DOHH2 (cell line): ENCODE data around the gene RNF26.

Experiments used
- H3F3A ChIP-seq: fragments of 200-600 bp; sonication (generic), shearing (Covaris generic); 2 replicates; pipeline ENCODE4 v1.6.0; 2016; ENCODE audit warnings: antibody characterized with exemption, mild to moderate bottlenecking; ENCODE audit not compliant: control insufficient read depth, insufficient read depth
- H3K27ac ChIP-seq: fragments of 200-600 bp; sonication (generic); 2 replicates; pipeline ENCODE4 v1.5.1; 2014; ENCODE audit warnings: low read depth, mild to moderate bottlenecking, low read length, moderate library complexity
- H3K27me3 ChIP-seq: fragments of 200-600 bp; sonication (generic); 2 replicates; pipeline ENCODE4 v1.6.1; 2014; ENCODE audit warnings: mild to moderate bottlenecking, low read length, mixed read lengths; ENCODE audit not compliant: control insufficient read depth
- H3K36me3 ChIP-seq: fragments of 200-600 bp; sonication (generic); 2 replicates; pipeline ENCODE4 v1.6.1; 2014; ENCODE audit warnings: mild to moderate bottlenecking, low read length, moderate library complexity, mixed read lengths; ENCODE audit not compliant: control insufficient read depth
- H3K4me1 ChIP-seq: fragments of 200-600 bp; sonication (generic); 2 replicates; pipeline ENCODE4 v1.6.1; 2014; ENCODE audit warnings: mild to moderate bottlenecking, low read length, mixed read lengths; ENCODE audit not compliant: control insufficient read depth
- H3K4me2 ChIP-seq: fragments of 200-600 bp; sonication (generic); 2 replicates; pipeline ENCODE4 v1.6.0; 2014; ENCODE audit warnings: mild to moderate bottlenecking, low read length, moderate library complexity
- H3K4me3 ChIP-seq: fragments of 200-600 bp; sonication (generic); 2 replicates; pipeline ENCODE4 v1.5.1; 2014; ENCODE audit warnings: mild to moderate bottlenecking, low read length, mixed read lengths
- H3K79me2 ChIP-seq: fragments of 200-600 bp; sonication (generic); 2 replicates; pipeline ENCODE4 v1.6.1; 2014; ENCODE audit warnings: mild to moderate bottlenecking, low read length, mixed read lengths; ENCODE audit not compliant: control insufficient read depth
- H3K9me2 ChIP-seq: fragments of 200-600 bp; sonication (generic); replicated peaks from 2 replicates; pipeline ENCODE4 v1.6.1; 2014; ENCODE audit warnings: mild to moderate bottlenecking, low read length, mixed read lengths; ENCODE audit not compliant: control insufficient read depth
- H3K9me3 ChIP-seq: fragments of 200-600 bp; sonication (generic); 2 replicates; pipeline ENCODE4 v1.6.1; 2014; ENCODE audit warnings: antibody characterized with exemption, low read length, mixed read lengths; ENCODE audit not compliant: control insufficient read depth, insufficient read depth
- H4K20me1 ChIP-seq: fragments of 200-600 bp; sonication (generic); 2 replicates; pipeline ENCODE4 v1.6.0; 2014; ENCODE audit warnings: low read depth, mild to moderate bottlenecking, antibody characterized with exemption, low read length, moderate library complexity; ENCODE audit not compliant: control insufficient read depth, insufficient read depth
- EZH2phosphoT487 ChIP-seq: fragments of 200-600 bp; sonication (generic); IDR thresholded peaks from 2 replicates; pipeline ENCODE4 v1.6.1; 2017; ENCODE audit warnings: borderline replicate concordance, mild to moderate bottlenecking, antibody characterized with exemption, low read length, moderate library complexity, mixed read lengths
- TF ChIP-seq, protein P1 (sequence below): fragments of 200-600 bp; sonication (generic); IDR thresholded peaks from one replicate; pipeline ENCODE4 v1.5.1; 2014; ENCODE audit warnings: antibody characterized with exemption, mild to moderate bottlenecking, low read depth, low read length; ENCODE audit not compliant: poor library complexity, severe bottlenecking

Gene RNF26

GRCh38 chr11:119343726-119344125 is 9.4 kb downstream of the RNF26 start:
- no peak for TF ChIP-seq EZH2phosphoT487
- TF ChIP-seq, protein P1, sequence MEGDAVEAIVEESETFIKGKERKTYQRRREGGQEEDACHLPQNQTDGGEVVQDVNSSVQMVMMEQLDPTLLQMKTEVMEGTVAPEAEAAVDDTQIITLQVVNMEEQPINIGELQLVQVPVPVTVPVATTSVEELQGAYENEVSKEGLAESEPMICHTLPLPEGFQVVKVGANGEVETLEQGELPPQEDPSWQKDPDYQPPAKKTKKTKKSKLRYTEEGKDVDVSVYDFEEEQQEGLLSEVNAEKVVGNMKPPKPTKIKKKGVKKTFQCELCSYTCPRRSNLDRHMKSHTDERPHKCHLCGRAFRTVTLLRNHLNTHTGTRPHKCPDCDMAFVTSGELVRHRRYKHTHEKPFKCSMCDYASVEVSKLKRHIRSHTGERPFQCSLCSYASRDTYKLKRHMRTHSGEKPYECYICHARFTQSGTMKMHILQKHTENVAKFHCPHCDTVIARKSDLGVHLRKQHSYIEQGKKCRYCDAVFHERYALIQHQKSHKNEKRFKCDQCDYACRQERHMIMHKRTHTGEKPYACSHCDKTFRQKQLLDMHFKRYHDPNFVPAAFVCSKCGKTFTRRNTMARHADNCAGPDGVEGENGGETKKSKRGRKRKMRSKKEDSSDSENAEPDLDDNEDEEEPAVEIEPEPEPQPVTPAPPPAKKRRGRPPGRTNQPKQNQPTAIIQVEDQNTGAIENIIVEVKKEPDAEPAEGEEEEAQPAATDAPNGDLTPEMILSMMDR, result no peak
- H4K20me1 ChIP-seq, result 0 out of 2 replicates have a peak, but pooled peaks cover 6% of the 10 kb centered on the region
- H3K79me2 ChIP-seq, result no peaks in the 10 kb centered on the region
- H3K27ac ChIP-seq, result no peak overlapping the region
- H3K4me2 ChIP-seq, result no peak overlapping the region
- H3K9me3 ChIP-seq, result no peaks in the 10 kb centered on the region
- no peak overlapping the region for H3K4me3 ChIP-seq
- H3F3A ChIP-seq, result no peaks in the 10 kb centered on the region
- H3K36me3 ChIP-seq, result peaks cover 5% of the 10 kb centered on the region; the same call in 1 of the 2 replicates
- H3K4me1 ChIP-seq, result peaks cover 11% of the 10 kb centered on the region
- peaks cover 42% of the 10 kb centered on the region for H3K27me3 ChIP-seq
- no peaks in the 10 kb centered on the region for H3K9me2 ChIP-seq

DNA sequence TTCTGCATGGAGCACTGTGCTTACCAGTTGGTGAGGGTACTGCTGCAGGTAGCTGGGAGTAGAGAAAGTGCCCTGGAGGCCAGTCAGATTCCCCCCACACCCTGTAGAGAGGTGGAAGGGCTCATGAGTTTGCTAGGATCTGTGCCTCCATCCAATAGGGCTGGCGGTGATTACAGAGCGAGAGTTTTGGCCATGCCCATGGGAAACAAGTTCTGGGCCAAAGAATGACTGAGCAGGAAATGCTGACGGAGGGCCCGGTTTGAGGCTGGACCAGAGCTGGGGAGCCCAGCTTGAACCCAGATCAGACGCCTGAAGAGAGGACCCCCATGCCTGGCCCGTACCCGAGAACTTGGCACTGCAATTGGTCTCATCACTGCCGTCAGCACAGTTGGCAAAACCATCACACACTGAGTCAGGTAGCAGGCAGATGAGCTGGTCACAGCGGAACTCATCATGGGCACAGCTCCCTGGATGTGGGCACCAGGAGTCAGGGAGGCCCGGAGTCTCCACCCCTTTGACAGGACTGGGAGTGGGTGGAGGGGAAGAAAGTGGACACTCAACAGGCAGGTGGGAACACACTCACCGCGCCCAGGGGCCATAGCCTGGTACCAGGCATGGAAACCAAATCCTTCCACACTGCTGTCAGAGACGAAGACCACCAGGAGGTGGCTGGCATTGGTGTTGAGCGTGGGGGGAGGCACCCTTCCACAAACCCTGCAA is 10.1 kb downstream of the RNF26 start:
- no peaks in the 10 kb centered on the region for H3K36me3 ChIP-seq
- peaks cover 11% of the 10 kb centered on the region for H3K4me1 ChIP-seq
- H3F3A ChIP-seq, result no peaks in the 10 kb centered on the region
- no peak overlapping the region for H3K27ac ChIP-seq
- H3K9me2 ChIP-seq, result no peaks in the 10 kb centered on the region
- no peaks in the 10 kb centered on the region for H3K9me3 ChIP-seq
- H3K27me3 ChIP-seq, result peaks cover 42% of the 10 kb centered on the region
- TF ChIP-seq EZH2phosphoT487, result no peak
- TF ChIP-seq, protein P1, result no peak
- H3K79me2 ChIP-seq, result no peaks in the 10 kb centered on the region
- H3K4me3 ChIP-seq, result no peak overlapping the region
- H3K4me2 ChIP-seq, result no peak overlapping the region
- H4K20me1 ChIP-seq, result no peaks in the 10 kb centered on the region

- H3K27ac ChIP-seq, result no peak overlapping the region
- no peaks in the 10 kb centered on the region for H3K9me2 ChIP-seq
- H3K4me3 ChIP-seq, result no peak overlapping the region
- H3F3A ChIP-seq, result no peaks in the 10 kb centered on the region
- TF ChIP-seq EZH2phosphoT487, result no peak
- TF ChIP-seq, protein P1, result no peak
- peaks cover 39% of the 10 kb centered on the region for H3K27me3 ChIP-seq
- H3K4me2 ChIP-seq, result no peak overlapping the region
- no peaks in the 10 kb centered on the region for H3K36me3 ChIP-seq
- H3K79me2 ChIP-seq, result no peaks in the 10 kb centered on the region
- no peaks in the 10 kb centered on the region for H3K9me3 ChIP-seq
- H3K4me1 ChIP-seq, result peaks cover 14% of the 10 kb centered on the region
- H4K20me1 ChIP-seq, result no peaks in the 10 kb centered on the region
Observed at GRCh38 chr11:119345685-119346084, 11.4 kb downstream of the RNF26 start.
